ENCODE measurements around the gene BUB1B.

GRCh38 chr15:40121911-40122638 lies 38.8 kb upstream of the BUB1B start:
- no peak for TF ChIP-seq CTCF (conservative IDR thresholded peaks at IDR 0.05; ENCODE audit: low read length)
- TF ChIP-seq EZH2phosphoT487 (IDR thresholded peaks at IDR 0.05; ENCODE audit: borderline replicate concordance, low read depth, low read length), result no peak

All from OCI-LY7 (cell line).